ENCODE data around the gene CIC. TPM values are rescaled to one million over a fixed set of nuclear protein-coding genes. Genes with fewer than 3 reads are reported as not detected.

The CIC gene
- total and polyA plus RNA-seq, 3 experiments from 2014 or later: 2.7 to 60.4 (median 53.9) TPM

- H3K36me3 ChIP-seq (ENCODE audit: insufficient read depth, low read length): no peaks in the 10 kb centered on the region
- H3K4me1 Mint-ChIP-seq: peaks cover 21 to 45% (median 26%) of the 10 kb centered on the region in 3 donors
- CTCF ChIA-PET: no interaction called here
- H3K9me3 ChIP-seq (ENCODE audit: low read length): no peaks in the 10 kb centered on the region
- H3K4me3 Mint-ChIP-seq: peak overlapping the region in 2 of 7 donors; percentile 14 to 44
- peaks cover 0 to 1% (median 0%) of the 10 kb centered on the region in 5 donors for H3K9me3 Mint-ChIP-seq
- no peak for DNase-seq
- H3K27ac ChIP-seq (ENCODE audit: low read depth, low read length): no peak overlapping the region
- H3K27me3 Mint-ChIP-seq: peaks cover 0 to 5% of the 10 kb centered on the region in 2 donors
- POLR2A ChIA-PET: no interaction called here
- no peak overlapping the region for H3K4me3 ChIP-seq (ENCODE audit: low read length)
- H3K27me3 ChIP-seq (ENCODE audit: insufficient read depth, low read length, poor library complexity, severe bottlenecking): no peaks in the 10 kb centered on the region
- peaks cover 0 to 13% (median 1%) of the 10 kb centered on the region in 3 donors for H3K36me3 Mint-ChIP-seq
- H3K4me1 ChIP-seq (ENCODE audit: insufficient read depth, low read length): peaks cover 34% of the 10 kb centered on the region
- peak overlapping the region in 6 of 8 donors; percentile 4 to 79 (median 56) for H3K27ac Mint-ChIP-seq
These were observed 19.3 kb upstream of the CIC start for GRCh38 chr19:42249769-42250168.

- peak overlapping the region in 1 of 7 donors; percentile 14 for H3K4me3 Mint-ChIP-seq
- Histone ChIP-seq H3K9me3 (ENCODE audit: low read length) (no peaks in the 10 kb centered on the region), H3K27ac (ENCODE audit: low read depth, low read length) (no peak overlapping the region), H3K27me3 (ENCODE audit: insufficient read depth, low read length, poor library complexity, severe bottlenecking) (no peaks in the 10 kb centered on the region), H3K4me3 (ENCODE audit: low read length) (no peak overlapping the region), H3K4me1 (ENCODE audit: insufficient read depth, low read length) (peaks cover 30% of the 10 kb centered on the region), H3K36me3 (ENCODE audit: insufficient read depth, low read length) (no peaks in the 10 kb centered on the region)
- POLR2A ChIA-PET: interaction anchor here (0.5 to 0.9 kb wide), 2 partner anchors 32 to 475 kb away, joined by 3 to 4 read pairs; no protein-coding TSS in a partner anchor
- peaks cover 0 to 1% (median 0%) of the 10 kb centered on the region in 5 donors for H3K9me3 Mint-ChIP-seq
- DNase-seq: no peak
- H3K27me3 Mint-ChIP-seq: peaks cover 0 to 5% of the 10 kb centered on the region in 2 donors
- H3K27ac Mint-ChIP-seq: peak overlapping the region in 5 of 8 donors; percentile 17 to 79 (median 47)
- CTCF ChIA-PET: interaction anchor here (0.7 to 2.2 kb wide), 3 partner anchors 7 to 140 kb away, joined by 3 to 8 read pairs (median 7); partner anchors contain the start of gene GSK3A
- peaks cover 0 to 13% (median 1%) of the 10 kb centered on the region in 3 donors for H3K36me3 Mint-ChIP-seq
- H3K4me1 Mint-ChIP-seq: peaks cover 16 to 41% (median 22%) of the 10 kb centered on the region in 3 donors
These were observed 18.8 kb upstream of the CIC start for GRCh38 chr19:42250183-42250665.

DNA sequence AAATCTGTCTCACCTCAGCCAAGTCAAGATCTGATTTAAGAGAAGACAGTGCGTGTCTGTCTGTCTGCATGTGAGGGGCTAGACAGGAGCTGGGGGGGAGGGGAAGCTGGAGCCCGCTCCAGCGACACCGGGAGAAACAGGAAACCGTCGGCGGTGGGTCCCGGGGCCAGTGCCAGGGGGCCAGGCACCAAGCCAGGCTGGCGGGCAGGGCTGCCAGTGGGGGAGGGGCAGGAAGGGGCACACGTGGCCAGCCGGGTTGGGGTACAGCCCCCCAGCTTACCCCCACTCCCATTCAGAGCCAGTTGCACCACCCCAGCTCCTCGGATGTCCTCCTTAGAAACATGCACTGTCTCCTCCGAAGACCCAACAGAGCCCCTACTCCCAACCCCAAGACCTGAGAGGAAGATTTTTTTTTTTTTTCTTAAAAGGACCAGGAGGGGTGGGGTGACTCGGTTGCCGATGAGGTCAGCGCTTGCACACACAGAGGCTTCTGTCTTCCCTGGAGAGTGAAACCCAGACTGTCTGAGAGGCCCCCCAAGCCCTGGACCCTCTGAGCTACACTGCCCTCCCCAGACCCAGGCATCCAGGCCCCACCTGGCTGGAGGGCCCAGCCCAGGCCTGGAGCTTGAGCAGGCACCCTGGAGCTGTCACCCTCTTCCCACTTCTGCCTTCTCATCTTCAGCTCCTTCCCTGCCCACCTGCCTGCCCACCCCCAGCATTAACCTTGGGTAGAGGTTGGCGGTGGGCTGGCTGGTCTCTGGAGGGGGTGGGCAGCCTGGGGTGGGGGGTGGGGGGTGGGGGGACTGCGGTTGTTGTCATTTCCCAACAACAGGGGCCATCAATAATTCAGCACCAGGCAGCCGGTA, 18.2 kb upstream of the CIC start:
- Histone ChIP-seq H3K36me3 (ENCODE audit: insufficient read depth, low read length) (no peaks in the 10 kb centered on the region), H3K27me3 (ENCODE audit: insufficient read depth, low read length, poor library complexity, severe bottlenecking) (no peaks in the 10 kb centered on the region), H3K9me3 (ENCODE audit: low read length) (no peaks in the 10 kb centered on the region), H3K4me3 (ENCODE audit: low read length) (no peak overlapping the region), H3K27ac (ENCODE audit: low read depth, low read length) (no peak overlapping the region), H3K4me1 (ENCODE audit: insufficient read depth, low read length) (peaks cover 36% of the 10 kb centered on the region)
- Mint-ChIP-seq H3K4me1 (peaks cover 19 to 40% (median 21%) of the 10 kb centered on the region in 3 donors), H3K27ac (peak overlapping the region in 6 of 8 donors; percentile 29 to 96 (median 74)), H3K36me3 (peaks cover 0 to 13% (median 0%) of the 10 kb centered on the region in 3 donors), H3K4me3 (peak overlapping the region in 4 of 7 donors; percentile 26 to 72 (median 32)), H3K9me3 (peaks cover 0 to 1% (median 0%) of the 10 kb centered on the region in 5 donors), H3K27me3 (peaks cover 0 to 5% of the 10 kb centered on the region in 2 donors)
- no peak for DNase-seq
- ChIA-PET CTCF (interaction anchor here (0.7 to 2.2 kb wide), 5 partner anchors 8 to 141 kb away, joined by 3 to 8 read pairs (median 3); partner anchors contain the start of gene GSK3A), POLR2A (interaction anchor here (0.5 to 1.0 kb wide), 3 partner anchors 31 to 476 kb away, joined by 3 to 4 read pairs (median 3); no protein-coding TSS in a partner anchor)

DNA sequence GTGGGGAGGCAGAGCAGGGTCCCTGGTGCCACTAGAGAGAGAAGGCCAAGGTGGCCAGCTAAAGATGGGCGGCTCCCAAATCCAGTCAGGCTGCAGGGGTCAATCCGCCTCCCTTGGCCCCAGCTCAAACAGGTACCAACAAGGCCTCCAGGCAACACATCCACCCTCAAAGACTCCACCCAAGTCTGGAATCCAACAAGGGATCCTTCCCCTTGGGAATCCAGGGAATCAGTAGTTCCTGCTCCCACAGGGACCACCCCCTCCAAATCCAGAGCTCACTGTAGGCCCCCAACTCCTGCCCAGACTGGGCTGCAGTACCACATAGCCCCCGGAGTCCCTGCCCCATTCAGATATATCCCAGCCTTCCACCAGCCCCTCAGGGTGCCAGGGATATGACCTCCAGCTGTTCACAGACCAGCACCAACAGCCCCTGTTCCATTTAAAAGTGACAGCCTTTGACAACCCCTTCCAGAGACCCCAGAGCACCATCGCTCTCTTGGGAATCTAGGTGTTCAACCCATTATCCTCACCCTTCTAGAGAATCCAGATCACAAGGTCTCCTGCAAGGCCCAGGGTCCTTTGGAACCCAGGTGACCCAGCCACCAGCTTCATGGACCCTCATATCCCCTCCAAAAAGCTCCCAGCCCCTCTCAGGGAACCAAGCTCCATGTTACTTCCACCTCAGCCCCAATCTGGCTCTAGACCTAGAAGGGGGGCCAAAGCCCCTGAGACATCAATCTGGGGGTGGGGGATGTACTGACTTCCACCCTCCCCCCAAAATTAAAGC, 17.3 kb upstream of the CIC start:
- peaks cover 0 to 13% (median 0%) of the 10 kb centered on the region in 3 donors for H3K36me3 Mint-ChIP-seq
- peaks cover 23 to 45% (median 26%) of the 10 kb centered on the region in 3 donors for H3K4me1 Mint-ChIP-seq
- no peak overlapping the region for H3K4me3 ChIP-seq (ENCODE audit: low read length)
- no peaks in the 10 kb centered on the region for H3K36me3 ChIP-seq (ENCODE audit: insufficient read depth, low read length)
- H3K27ac Mint-ChIP-seq: peak overlapping the region; percentile 63 to 96 (median 88)
- H3K4me1 ChIP-seq (ENCODE audit: insufficient read depth, low read length): peaks cover 36% of the 10 kb centered on the region
- H3K27ac ChIP-seq (ENCODE audit: low read depth, low read length): no peak overlapping the region
- no peaks in the 10 kb centered on the region for H3K9me3 ChIP-seq (ENCODE audit: low read length)
- POLR2A ChIA-PET: interaction anchor here (1.0 kb wide), 1 partner anchor 39 kb away, joined by 3 read pairs; no protein-coding TSS in a partner anchor
- DNase-seq: no peak
- H3K27me3 ChIP-seq (ENCODE audit: insufficient read depth, low read length, poor library complexity, severe bottlenecking): no peaks in the 10 kb centered on the region
- H3K4me3 Mint-ChIP-seq: peak overlapping the region; percentile 53 to 97 (median 74)
- peaks cover 0 to 1% (median 0%) of the 10 kb centered on the region in 5 donors for H3K9me3 Mint-ChIP-seq
- CTCF ChIA-PET: interaction anchor here (1.0 to 2.2 kb wide), 4 partner anchors 9 to 67 kb away, joined by 3 to 8 read pairs (median 5); partner anchors contain the start of gene GSK3A
- H3K27me3 Mint-ChIP-seq: peaks cover 0 to 9% of the 10 kb centered on the region in 2 donors

- peaks cover 0 to 9% of the 10 kb centered on the region in 2 donors for H3K27me3 Mint-ChIP-seq
- H3K27ac Mint-ChIP-seq: peak overlapping the region; percentile 81 to 98 (median 94)
- peaks cover 0 to 1% (median 0%) of the 10 kb centered on the region in 5 donors for H3K9me3 Mint-ChIP-seq
- POLR2A ChIA-PET: interaction anchor here (0.7 to 1.0 kb wide), 2 partner anchors 10 to 18 kb away, joined by 3 to 5 read pairs; partner anchors contain the start of gene GSK3A
- peaks cover 36% of the 10 kb centered on the region for H3K4me1 ChIP-seq (ENCODE audit: insufficient read depth, low read length)
- CTCF ChIA-PET: interaction anchor here (1.0 to 2.2 kb wide), 3 partner anchors 8 to 68 kb away, joined by 3 to 7 read pairs (median 3); no protein-coding TSS in a partner anchor
- no peak for DNase-seq
- no peaks in the 10 kb centered on the region for H3K9me3 ChIP-seq (ENCODE audit: low read length)
- no peaks in the 10 kb centered on the region for H3K27me3 ChIP-seq (ENCODE audit: insufficient read depth, low read length, poor library complexity, severe bottlenecking)
- no peaks in the 10 kb centered on the region for H3K36me3 ChIP-seq (ENCODE audit: insufficient read depth, low read length)
- H3K4me1 Mint-ChIP-seq: peaks cover 24 to 41% (median 27%) of the 10 kb centered on the region in 3 donors
- peak overlapping the region; percentile 73 for H3K27ac ChIP-seq (ENCODE audit: low read depth, low read length)
- H3K4me3 Mint-ChIP-seq: peak overlapping the region; percentile 83 to 97 (median 92)
- H3K36me3 Mint-ChIP-seq: peaks cover 0 to 13% (median 0%) of the 10 kb centered on the region in 3 donors
- peak overlapping the region; percentile 82 for H3K4me3 ChIP-seq (ENCODE audit: low read length)
These were observed 16.4 kb upstream of the CIC start for GRCh38 chr19:42252365-42253244.

DNA sequence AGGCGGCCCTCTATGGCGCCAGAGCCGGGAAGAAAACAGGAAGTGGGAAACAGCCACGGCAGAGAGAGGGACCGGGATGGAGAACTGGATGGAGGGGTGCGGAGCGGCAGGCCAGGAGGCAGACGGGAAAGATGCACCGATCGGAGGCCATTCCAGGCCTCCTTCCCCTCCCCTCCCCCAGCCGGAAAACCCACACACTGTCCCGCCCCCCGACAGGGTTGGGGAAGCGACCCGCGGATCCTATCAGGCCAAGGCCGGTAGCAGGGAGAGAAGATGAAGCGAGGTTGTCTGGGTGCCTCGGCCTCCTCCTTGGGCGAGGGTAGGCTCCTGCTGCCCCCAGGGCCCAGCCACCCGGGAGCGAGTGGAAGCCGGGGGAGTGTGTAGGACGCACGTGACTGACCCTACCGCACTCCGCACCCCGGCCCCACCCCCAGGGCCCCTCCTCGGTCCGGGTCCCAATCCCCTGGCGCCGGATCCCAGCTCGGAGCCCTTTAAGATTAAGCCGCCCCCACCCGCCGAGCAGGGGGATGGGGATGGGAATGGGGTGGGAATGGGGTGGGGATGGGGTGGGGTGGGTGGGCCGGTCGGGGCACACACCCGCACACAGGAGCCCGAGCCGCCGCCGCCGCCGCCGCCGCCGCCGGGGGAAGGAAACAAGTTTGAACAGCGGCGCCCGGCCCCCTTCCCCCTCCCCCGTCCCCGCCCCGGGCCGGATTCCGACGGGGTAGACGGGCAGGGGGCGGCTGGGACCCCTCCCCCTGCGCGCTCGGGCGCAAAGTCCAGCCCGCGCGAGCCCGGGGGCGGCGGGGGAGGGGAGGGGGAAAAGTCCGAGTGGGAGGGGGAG, 15.6 kb upstream of the CIC start:
- Histone ChIP-seq H3K27me3 (ENCODE audit: insufficient read depth, low read length, poor library complexity, severe bottlenecking) (no peaks in the 10 kb centered on the region), H3K4me1 (ENCODE audit: insufficient read depth, low read length) (peaks cover 36% of the 10 kb centered on the region), H3K36me3 (ENCODE audit: insufficient read depth, low read length) (no peaks in the 10 kb centered on the region), H3K4me3 (ENCODE audit: low read length) (peak overlapping the region; percentile 90), H3K27ac (ENCODE audit: low read depth, low read length) (peak overlapping the region; percentile 96), H3K9me3 (ENCODE audit: low read length) (no peaks in the 10 kb centered on the region)
- Mint-ChIP-seq H3K4me3 (peak overlapping the region; percentile 83 to 97 (median 92)), H3K27me3 (peaks cover 0 to 9% of the 10 kb centered on the region in 2 donors), H3K27ac (peak overlapping the region; percentile 81 to 98 (median 94)), H3K4me1 (peaks cover 24 to 41% (median 27%) of the 10 kb centered on the region in 3 donors), H3K36me3 (peaks cover 0 to 13% (median 0%) of the 10 kb centered on the region in 3 donors), H3K9me3 (peaks cover 0 to 1% (median 0%) of the 10 kb centered on the region in 5 donors)
- POLR2A ChIA-PET: interaction anchor here (1.0 kb wide), 1 partner anchor 11 kb away, joined by 5 read pairs; the partner anchor contains the start of gene GSK3A
- CTCF ChIA-PET: interaction anchor here (1.0 kb wide), 1 partner anchor 9 kb away, joined by 3 read pairs; no protein-coding TSS in a partner anchor
- DNase-seq: peak; percentile 50 to 77 (median 61)

Measured in CD8-positive, alpha-beta memory T cell (primary cell).